Esophagus squamous epithelium (tissue), 4 donors: Measurements from ENCODE around the gene DNAJC10.

Experiments
- CTCF ChIP-seq, 6 experiments: fragments of 450-650 bp in 4 of 6; fragments of 200-600 bp in 2 of 6; sonication (generic) in 2 of 6; IDR thresholded peaks; one replicate each; pipeline ENCODE4 v1.5.1; 2016 to 2019; ENCODE audit warnings: antibody characterized with exemption in 6 of 6, mild to moderate bottlenecking in 4 of 6, moderate library complexity in 4 of 6
- POLR2A ChIP-seq, 4 donors: fragments of 450-650 bp; IDR thresholded peaks; one replicate each; pipeline ENCODE4 v1.6.1; 2017; ENCODE audit warnings: antibody characterized with exemption in 4 of 4, mild to moderate bottlenecking in 4 of 4, moderate library complexity in 3 of 4

GRCh38 chr2:182761903-182762302 lies 45.8 kb downstream of the DNAJC10 start:
- TF ChIP-seq CTCF (IDR thresholded peaks at IDR 0.05) (no peak), POLR2A (IDR thresholded peaks at IDR 0.05) (no peak)
